Endothelial cell of umbilical vein (primary cell): ENCODE data around the gene APEX1. TPM values are rescaled to one million over a fixed set of nuclear protein-coding genes. Genes with fewer than 3 reads are reported as not detected.

Source experiments
- BruUV-seq: library from RNA; stranded (reverse); fragments of 400-500 nt; replicated peaks from 2 replicates; lab custom pipeline; 2021; lab: Mats Ljungman, UMichigan
- CTCF ChIA-PET: fragments of 300-600, 350-600 bp; sonication (Branson Sonifier 250); formaldehyde crosslinking; loops from one replicate; lab custom pipeline; 2021; ENCODE audit warnings: antibody characterized with exemption, inconsistent platforms; lab: Charles Lee
- POLR2A ChIA-PET: fragments of 300-600, 350-600 bp; sonication (Branson Sonifier 250); formaldehyde crosslinking; loops from one replicate; lab custom pipeline; 2021; ENCODE audit warnings: antibody characterized with exemption, inconsistent platforms; lab: Charles Lee
- DNase-seq: peaks from one replicate; pipeline ENCODE4 v3.0.0-alpha.2; 2011; ENCODE audit warnings: low read depth, low spot score
- FAIRE-seq: peaks from 2 replicates; lab custom pipeline; 2011; peaks lifted over from hg19 to GRCh38; lab: Jason Lieb, UNC
- H2AFZ ChIP-seq: 2 replicates; pipeline ENCODE4 v1.6.0; 2012; ENCODE audit warnings: low read depth, low read length, control low read depth, inconsistent platforms
- H3K27ac ChIP-seq: 2 replicates; pipeline ENCODE4 v1.5.1; 2011; ENCODE audit warnings: low read depth, mild to moderate bottlenecking, control low read depth, low read length, moderate library complexity; ENCODE audit not compliant: insufficient read depth
- H3K27me3 ChIP-seq, 2 experiments: 2 replicates each; pipeline versions ENCODE4 v1.6.0 to v1.6.1; 2011; ENCODE audit warnings: low read length in 2 of 2, mixed read lengths in 1 of 2; ENCODE audit not compliant: control insufficient read depth in 2 of 2, insufficient read depth in 2 of 2
- H3K36me3 ChIP-seq, 2 experiments: 2 replicates in 1 of 2; 3 replicates in 1 of 2; pipeline ENCODE4 v1.5.1; 2011; ENCODE audit warnings: low read length in 2 of 2, mild to moderate bottlenecking in 1 of 2, moderate library complexity in 1 of 2; ENCODE audit not compliant: control insufficient read depth in 2 of 2, insufficient read depth in 2 of 2; ENCODE audit errors: extremely low read depth in 1 of 2
- H3K4me1 ChIP-seq: 3 replicates; pipeline ENCODE4 v1.5.1; 2011; ENCODE audit warnings: mild to moderate bottlenecking, low read length; ENCODE audit not compliant: control insufficient read depth, insufficient read depth; ENCODE audit errors: extremely low read depth
- H3K4me2 ChIP-seq: 2 replicates; pipeline ENCODE4 v1.6.1; 2011; ENCODE audit warnings: low read length, control low read depth, mixed read lengths; ENCODE audit not compliant: insufficient read depth
- H3K4me3 ChIP-seq, 3 experiments: fragments of 200-600 bp in 1 of 3; sonication (generic), shearing (Covaris generic) in 1 of 3; replicated peaks in 1 of 3; 2 replicates each; pipeline ENCODE4 v1.5.1; 2011 to 2016; ENCODE audit warnings: control low read depth in 3 of 3, low read length in 3 of 3, mild to moderate bottlenecking in 2 of 3, inconsistent platforms in 1 of 3, low read depth in 1 of 3, moderate library complexity in 1 of 3; ENCODE audit not compliant: insufficient read depth in 1 of 3
- H3K79me2 ChIP-seq: 2 replicates; pipeline ENCODE4 v1.6.0; 2012; ENCODE audit warnings: low read length, inconsistent platforms; ENCODE audit not compliant: control insufficient read depth, insufficient read depth
- H3K9ac ChIP-seq: replicated peaks from 2 replicates; pipeline ENCODE3; 2011; ENCODE audit warnings: low read length, control low read depth; ENCODE audit not compliant: insufficient read depth; ENCODE audit errors: extremely low read depth
- H3K9me1 ChIP-seq: replicated peaks from 3 replicates; pipeline ENCODE4 v1.6.0; 2011; ENCODE audit warnings: mild to moderate bottlenecking, low read length; ENCODE audit not compliant: control insufficient read depth, insufficient read depth; ENCODE audit errors: extremely low read depth
- H3K9me3 ChIP-seq: replicated peaks from 2 replicates; pipeline ENCODE4 v1.5.1; 2012; ENCODE audit warnings: low read length, inconsistent platforms; ENCODE audit not compliant: control insufficient read depth, insufficient read depth
- H4K20me1 ChIP-seq: replicated peaks from 2 replicates; pipeline ENCODE3; 2011; ENCODE audit warnings: mild to moderate bottlenecking, low read length; ENCODE audit not compliant: control insufficient read depth, insufficient read depth; ENCODE audit errors: extremely low read depth
- EZH2 ChIP-seq: IDR thresholded peaks from 2 replicates; pipeline ENCODE4 v1.6.1; 2012; ENCODE audit warnings: borderline replicate concordance, low read depth, mild to moderate bottlenecking, moderate library complexity, low read length, inconsistent platforms; ENCODE audit not compliant: severe bottlenecking
- FOS ChIP-seq: IDR thresholded peaks from 2 replicates; pipeline ENCODE4 v1.6.1; 2011; ENCODE audit warnings: mild to moderate bottlenecking, low read length, moderate library complexity, borderline replicate concordance; ENCODE audit not compliant: insufficient read depth
- GATA2 ChIP-seq: IDR thresholded peaks from 2 replicates; pipeline ENCODE4 v1.7.0; 2011; ENCODE audit warnings: low read depth, mild to moderate bottlenecking, moderate library complexity, mixed read lengths, low read length; ENCODE audit not compliant: insufficient read length, insufficient read depth
- JUN ChIP-seq: IDR thresholded peaks from 2 replicates; pipeline ENCODE4 v1.6.1; 2011; ENCODE audit warnings: borderline replicate concordance, low read depth; ENCODE audit not compliant: insufficient read length, insufficient read depth
- MAX ChIP-seq: IDR thresholded peaks from 2 replicates; pipeline ENCODE4 v1.6.1; 2011; ENCODE audit not compliant: insufficient read depth, insufficient read length
- MYC ChIP-seq: IDR thresholded peaks from one replicate; pipeline ENCODE4 v1.6.1; 2011; ENCODE audit warnings: mild to moderate bottlenecking, low read depth, low read length
- POLR2A ChIP-seq: IDR thresholded peaks from 2 replicates; pipeline ENCODE4 v1.6.1; 2012; ENCODE audit warnings: low read depth, mild to moderate bottlenecking, control low read depth, low read length
- POLR2AphosphoS5 ChIP-seq: IDR thresholded peaks from 2 replicates; pipeline ENCODE4 v1.6.1; 2012; ENCODE audit warnings: low read depth, mild to moderate bottlenecking, control low read depth, low read length, moderate library complexity; ENCODE audit not compliant: insufficient read depth
- dilution Hi-C: fragments of 300-500 bp; cut with MboI; formaldehyde crosslinking; loops from one replicate; pipeline ENCODE4 v1.15.0; 2019; ENCODE audit warnings: low sequenced_read_pairs; ENCODE audit not compliant: extremely low pct_ligation_motif_present
- intact Hi-C: fragments of 100-400 bp; cut with micrococcal nuclease; formaldehyde crosslinking; loops from one replicate; pipeline ENCODE4 v1.10.0; 2022
- polyA plus RNA-seq, 4 experiments: library from polyadenylated mRNA; depleted of rRNA in 3 of 4; stranded (reverse) in 3 of 4; unstranded in 1 of 4; fragments of >200 nt; gene quantifications; 2 replicates each; pipeline versions ENCODE4 v1.2.1 to v1.2.3, GENCODE V29; 2011 to 2012; ENCODE audit warnings: missing spikeins in 1 of 4
- total RNA-seq: library from RNA; stranded (reverse); gene quantifications from 2 replicates; pipeline ENCODE4 v1.2.3, GENCODE V29; 2021
- TF ChIP-seq, protein P1 (sequence below), 2 donors: IDR thresholded peaks; 1 replicate in 1 of 2; 2 replicates in 1 of 2; pipeline ENCODE4 v1.5.1; 2011; ENCODE audit warnings: low read length in 2 of 2, mild to moderate bottlenecking in 2 of 2, moderate library complexity in 2 of 2, control low read depth in 1 of 2, inconsistent platforms in 1 of 2, low read depth in 1 of 2; ENCODE audit not compliant: insufficient read depth in 1 of 2; ENCODE audit errors: extremely low read depth in 1 of 2

The APEX1 gene
- total and polyA plus RNA-seq, 2 donors (not counting 3 experiments of a cell fraction or from before 2014, with no cell fraction given) = 231 to 304 TPM

- dilution Hi-C loops = no loop called here
- Histone ChIP-seq H3K9ac (no peak overlapping the region), H4K20me1 (no peaks in the 10 kb centered on the region), H3K4me2 (no peak overlapping the region), H3K9me1 (no peaks in the 10 kb centered on the region), H3K27ac (no peak overlapping the region), H3K4me1 (peaks cover 10% of the 10 kb centered on the region), H3K4me3 (no peak overlapping the region), H2AFZ (no peak overlapping the region), H3K79me2 (no peaks in the 10 kb centered on the region), H3K27me3 (no peaks in the 10 kb centered on the region), H3K9me3 (no peaks in the 10 kb centered on the region), H3K36me3 (no peaks in the 10 kb centered on the region)
- intact Hi-C loops = no loop called here
- TF ChIP-seq, protein P1, sequence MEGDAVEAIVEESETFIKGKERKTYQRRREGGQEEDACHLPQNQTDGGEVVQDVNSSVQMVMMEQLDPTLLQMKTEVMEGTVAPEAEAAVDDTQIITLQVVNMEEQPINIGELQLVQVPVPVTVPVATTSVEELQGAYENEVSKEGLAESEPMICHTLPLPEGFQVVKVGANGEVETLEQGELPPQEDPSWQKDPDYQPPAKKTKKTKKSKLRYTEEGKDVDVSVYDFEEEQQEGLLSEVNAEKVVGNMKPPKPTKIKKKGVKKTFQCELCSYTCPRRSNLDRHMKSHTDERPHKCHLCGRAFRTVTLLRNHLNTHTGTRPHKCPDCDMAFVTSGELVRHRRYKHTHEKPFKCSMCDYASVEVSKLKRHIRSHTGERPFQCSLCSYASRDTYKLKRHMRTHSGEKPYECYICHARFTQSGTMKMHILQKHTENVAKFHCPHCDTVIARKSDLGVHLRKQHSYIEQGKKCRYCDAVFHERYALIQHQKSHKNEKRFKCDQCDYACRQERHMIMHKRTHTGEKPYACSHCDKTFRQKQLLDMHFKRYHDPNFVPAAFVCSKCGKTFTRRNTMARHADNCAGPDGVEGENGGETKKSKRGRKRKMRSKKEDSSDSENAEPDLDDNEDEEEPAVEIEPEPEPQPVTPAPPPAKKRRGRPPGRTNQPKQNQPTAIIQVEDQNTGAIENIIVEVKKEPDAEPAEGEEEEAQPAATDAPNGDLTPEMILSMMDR (IDR thresholded peaks at IDR 0.05; ENCODE audit: extremely low read depth in 1 of 2, insufficient read depth in 1 of 2, low read depth in 1 of 2, low read length in 2 of 2) = no peak
- TF ChIP-seq POLR2A = no peak
- no peak for TF ChIP-seq FOS
- TF ChIP-seq EZH2 = no peak
- no peak for TF ChIP-seq GATA2
- no peak for TF ChIP-seq MYC
- no peak for TF ChIP-seq MAX
- no peak for TF ChIP-seq POLR2AphosphoS5
- TF ChIP-seq JUN = no peak
- DNase-seq (no peak), FAIRE-seq (no peak)
- ChIA-PET POLR2A (no interaction called here), CTCF (no interaction called here)
- BruUV-seq = no TSS peak
These were observed 37.5 kb downstream of the APEX1 start for GRCh38 chr14:20492486-20492885.
